ENCODE measurements around the gene TNIP1. TPM values are rescaled to one million over a fixed set of nuclear protein-coding genes. Genes with fewer than 3 reads are reported as not detected.

TNIP1 gene
- total RNA-seq, 1 experiment from 2014 or later = 41.9 TPM

DNA sequence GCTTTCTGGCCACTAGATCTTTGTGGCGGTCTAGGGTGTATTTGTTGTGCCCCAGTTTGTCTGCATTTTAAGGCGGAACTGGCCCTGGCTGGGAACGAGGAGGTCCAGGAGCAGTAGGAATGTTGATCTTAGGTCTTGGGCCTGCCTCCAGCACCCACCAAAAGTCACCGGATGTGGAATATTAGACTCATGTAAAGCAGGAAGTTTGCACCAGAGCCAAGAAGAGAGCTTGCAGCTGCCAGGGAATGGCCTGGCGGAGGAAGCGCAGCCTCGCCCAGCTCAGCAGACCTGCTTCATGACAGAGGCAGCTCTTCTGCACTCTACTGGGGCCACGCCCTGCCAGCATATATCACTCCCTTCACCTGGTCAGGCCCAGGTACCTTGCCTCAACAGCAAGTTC is 57.2 kb downstream of the TNIP1 start:
- DNase-seq (ENCODE audit: low spot score) = peak; percentile 73

GRCh38 chr5:151023047-151023615 is 57.7 kb downstream of the TNIP1 start:
- DNase-seq (ENCODE audit: low spot score) = peak; percentile 55

GRCh38 chr5:151022511-151023018 is 58.3 kb downstream of the TNIP1 start:
- DNase-seq (ENCODE audit: low spot score) = peak; percentile 70

GRCh38 chr5:151021746-151022145 is 59.1 kb downstream of the TNIP1 start:
- DNase-seq (ENCODE audit: low spot score) = no peak

- peak; percentile 88 for DNase-seq (ENCODE audit: low spot score)
Observed at GRCh38 chr5:151020304-151021110, 60.3 kb downstream of the TNIP1 start, which contains the start of gene GPX3. Gene GPX3, plus strand, starts transcription at chr5:151020591. Its CDS starts 64 bp downstream, at chr5:151020655.

- DNase-seq (ENCODE audit: low spot score) = no peak
Observed at GRCh38 chr5:151019331-151019730, 61.5 kb downstream of the TNIP1 start.

DNA sequence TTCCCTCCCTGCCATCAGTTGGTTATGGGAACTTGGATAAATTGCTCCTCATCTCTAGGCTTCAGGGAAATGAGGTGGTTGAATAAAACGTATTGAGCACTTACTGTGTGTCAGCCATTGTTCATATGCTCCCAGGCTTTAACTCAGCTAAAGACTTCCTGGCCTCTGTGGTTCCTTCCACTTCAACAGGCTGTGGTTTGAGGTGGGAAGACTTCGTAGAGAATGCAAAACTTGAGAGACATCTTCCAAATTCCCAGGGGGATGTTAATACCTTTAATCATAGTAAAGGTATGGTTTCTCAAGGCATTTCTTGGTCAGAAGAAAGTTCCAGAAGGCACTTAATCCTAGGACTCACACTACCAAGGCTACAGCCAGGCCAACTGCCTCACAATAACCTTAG is 62.0 kb downstream of the TNIP1 start:
- no peak for DNase-seq (ENCODE audit: low spot score)

GRCh38 chr5:151017897-151018296 is 62.9 kb downstream of the TNIP1 start:
- no peak for DNase-seq (ENCODE audit: low spot score)

DNA sequence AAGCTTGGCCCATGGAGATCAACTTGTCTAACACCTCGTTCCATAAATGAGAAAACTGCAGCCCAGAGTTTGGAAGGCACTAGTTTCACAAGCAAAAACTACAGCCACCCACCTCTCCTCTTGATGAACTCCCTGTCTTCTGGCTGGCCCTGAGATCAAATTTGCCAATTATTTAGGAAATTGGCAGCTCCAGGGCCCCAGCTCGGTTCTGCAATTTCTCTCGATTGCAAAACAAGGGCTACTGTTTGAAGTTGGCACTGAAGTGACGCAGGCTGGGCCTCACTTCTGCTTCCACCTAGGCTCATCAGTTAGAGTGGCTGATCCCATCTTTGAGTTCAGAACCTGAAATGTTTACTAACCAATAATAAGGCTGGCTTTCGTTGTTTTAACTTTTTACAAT is 64.1 kb downstream of the TNIP1 start:
- DNase-seq (ENCODE audit: low spot score) = no peak

GRCh38 chr5:151015974-151016587 is 64.8 kb downstream of the TNIP1 start:
- no peak for DNase-seq (ENCODE audit: low spot score)

DNA sequence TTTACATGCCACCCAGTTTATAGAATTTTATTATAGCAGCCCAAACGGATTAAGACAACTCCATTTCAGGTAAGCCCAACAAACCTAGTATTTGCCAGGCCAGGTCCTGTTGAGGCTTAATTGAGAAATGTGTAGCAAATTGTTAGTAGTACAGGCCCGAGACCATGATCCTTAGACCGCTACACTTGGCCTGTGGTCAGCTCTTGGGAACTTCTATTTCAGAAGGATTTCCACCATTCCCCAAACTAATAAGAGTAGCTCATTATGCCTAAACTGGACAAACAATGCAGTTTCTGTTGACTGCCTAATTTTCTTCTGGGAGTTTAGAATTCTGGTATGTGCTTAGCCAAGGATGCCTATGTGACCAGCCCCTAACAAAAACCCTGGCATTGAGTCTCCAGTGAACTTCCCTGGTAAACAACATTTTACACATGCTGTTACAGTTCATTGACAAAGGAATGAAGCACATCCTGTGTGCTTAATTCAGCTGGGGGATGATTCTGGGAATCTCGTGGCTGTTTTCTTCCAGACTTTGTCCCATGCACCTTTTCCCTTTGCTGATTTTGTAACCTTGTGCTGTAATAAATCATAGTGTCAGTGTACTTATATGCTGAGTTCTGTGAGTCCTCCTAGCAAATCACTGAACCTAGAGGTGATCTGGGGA is 66.0 kb downstream of the TNIP1 start:
- DNase-seq (ENCODE audit: low spot score) = no peak

DNA sequence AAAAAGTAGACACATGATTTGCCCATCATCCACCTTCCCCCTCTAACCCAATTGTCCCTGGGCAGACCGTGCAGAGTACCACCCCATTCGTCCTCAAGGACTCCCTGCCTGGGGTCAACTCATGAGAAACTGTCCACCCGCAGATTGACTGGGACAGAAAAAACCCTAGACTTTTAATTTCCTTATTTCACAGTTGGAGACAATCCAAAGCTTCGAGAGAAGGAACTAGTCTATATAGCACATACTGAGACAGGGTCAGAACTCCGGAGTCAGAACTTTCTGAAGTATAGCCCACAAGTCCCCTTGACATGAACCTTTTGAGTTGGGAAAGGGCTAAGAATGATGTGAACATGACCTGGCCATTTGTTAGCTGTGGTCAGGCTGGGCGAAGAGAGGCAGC is 68.0 kb downstream of the TNIP1 start:
- DNase-seq (ENCODE audit: low spot score) = no peak

- DNase-seq (ENCODE audit: low spot score) = no peak
Observed at GRCh38 chr5:151008906-151009305, 71.9 kb downstream of the TNIP1 start.

GRCh38 chr5:151008210-151008491 is 72.7 kb downstream of the TNIP1 start:
- no peak for DNase-seq (ENCODE audit: low spot score)

GRCh38 chr5:151007430-151008209 is 73.2 kb downstream of the TNIP1 start:
- no peak for DNase-seq (ENCODE audit: low spot score)

- no peak for DNase-seq (ENCODE audit: low spot score)
Observed at GRCh38 chr5:151006704-151007334, 74.0 kb downstream of the TNIP1 start.

GRCh38 chr5:151005950-151006576 is 74.8 kb downstream of the TNIP1 start:
- peak; percentile 59 for DNase-seq (ENCODE audit: low spot score)

- no peak for DNase-seq (ENCODE audit: low spot score)
Observed at GRCh38 chr5:151005187-151005949, 75.5 kb downstream of the TNIP1 start.

GRCh38 chr5:151004499-151004898 is 76.3 kb downstream of the TNIP1 start:
- DNase-seq (ENCODE audit: low spot score) = no peak

DNA sequence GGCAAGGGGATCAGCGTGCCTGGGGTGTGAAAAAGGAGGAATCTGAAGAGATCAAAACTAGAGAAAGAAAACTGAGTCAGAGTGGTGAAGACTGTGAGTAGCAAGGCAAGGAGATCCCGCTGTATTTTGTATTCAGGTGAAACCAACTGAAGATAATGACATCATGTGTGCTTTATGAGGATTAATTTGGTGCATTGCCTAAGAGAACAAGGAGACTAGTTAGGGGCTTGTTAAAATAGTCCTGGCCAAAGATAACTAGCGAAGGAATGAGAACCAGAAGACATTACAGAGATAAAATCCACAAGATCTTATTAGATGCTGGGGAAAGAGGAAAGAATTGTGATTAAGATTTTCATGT is 77.4 kb downstream of the TNIP1 start:
- no peak for DNase-seq (ENCODE audit: low spot score)
